ENCODE data around the gene HRH2.
A peak's percentile ranks its signal among the peaks of the same experiment; 100 is the strongest.
"Not testable (repeated sequence)": the region's sequence is repeated elsewhere in the genome, so short reads cannot be mapped to it uniquely, and the experiment has no call there.

HRH2 gene

GRCh38 chr5:175717837-175718236 is 60.0 kb downstream of the HRH2 start:
- H3K9me3 Mint-ChIP-seq = peaks cover 6% of the 10 kb centered on the region
- ATAC-seq (replicated peaks; ENCODE audit: extremely low read depth, poor library complexity, severe bottlenecking) (no peak), DNase-seq (ENCODE audit: low spot score in 2 of 2) (no peak)
- peaks cover 29% of the 10 kb centered on the region for H3K27me3 Mint-ChIP-seq
- no peak overlapping the region for H3K27ac Mint-ChIP-seq (ENCODE audit: low read depth)
- H3K36me3 Mint-ChIP-seq (ENCODE audit: insufficient read depth) = peaks cover 3% of the 10 kb centered on the region
- no peaks in the 10 kb centered on the region for H3K4me1 Mint-ChIP-seq
- no peak overlapping the region for H3K4me3 Mint-ChIP-seq

GRCh38 chr5:175718401-175719108 is 60.7 kb downstream of the HRH2 start:
- H3K9me3 Mint-ChIP-seq = peaks cover 6% of the 10 kb centered on the region
- H3K4me3 Mint-ChIP-seq = no peak overlapping the region
- H3K4me1 Mint-ChIP-seq = no peaks in the 10 kb centered on the region
- no peak overlapping the region for H3K27ac Mint-ChIP-seq (ENCODE audit: low read depth)
- peaks cover 3% of the 10 kb centered on the region for H3K36me3 Mint-ChIP-seq (ENCODE audit: insufficient read depth)
- ATAC-seq (replicated peaks; ENCODE audit: extremely low read depth, poor library complexity, severe bottlenecking) = no peak
- peaks cover 29% of the 10 kb centered on the region for H3K27me3 Mint-ChIP-seq
- peak in 1 of 2 donors; percentile 13 for DNase-seq (ENCODE audit: low spot score in 2 of 2)

- H3K27ac Mint-ChIP-seq (ENCODE audit: low read depth); ATAC-seq (replicated peaks; ENCODE audit: extremely low read depth, poor library complexity, severe bottlenecking); H3K4me3 Mint-ChIP-seq; H3K4me1 Mint-ChIP-seq; H3K36me3 Mint-ChIP-seq (ENCODE audit: insufficient read depth); DNase-seq (ENCODE audit: low spot score in 2 of 2); H3K9me3 Mint-ChIP-seq: not testable (repeated sequence)
- peaks cover 28% of the 10 kb centered on the region for H3K27me3 Mint-ChIP-seq
These were observed 61.2 kb downstream of the HRH2 start for GRCh38 chr5:175719109-175719432.

- Mint-ChIP-seq H3K36me3 (ENCODE audit: insufficient read depth) (no peaks in the 10 kb centered on the region), H3K9me3 (no peaks in the 10 kb centered on the region), H3K4me3 (no peak overlapping the region), H3K27me3 (peaks cover 9% of the 10 kb centered on the region), H3K27ac (ENCODE audit: low read depth) (no peak overlapping the region), H3K4me1 (peaks cover 1% of the 10 kb centered on the region)
- ATAC-seq (replicated peaks; ENCODE audit: extremely low read depth, poor library complexity, severe bottlenecking) = no peak
- DNase-seq (ENCODE audit: low spot score in 2 of 2) = no peak
These were observed 66.7 kb downstream of the HRH2 start for GRCh38 chr5:175724314-175725275.

- Mint-ChIP-seq H3K4me1 (peaks cover 7% of the 10 kb centered on the region), H3K27me3 (peaks cover 37% of the 10 kb centered on the region), H3K4me3 (no peak overlapping the region), H3K9me3 (no peaks in the 10 kb centered on the region), H3K36me3 (ENCODE audit: insufficient read depth) (no peaks in the 10 kb centered on the region), H3K27ac (ENCODE audit: low read depth) (no peak overlapping the region)
- DNase-seq (ENCODE audit: low spot score in 2 of 2) (no peak), ATAC-seq (replicated peaks; ENCODE audit: extremely low read depth, poor library complexity, severe bottlenecking) (no peak)
These were observed 70.4 kb downstream of the HRH2 start for GRCh38 chr5:175728316-175728715.

GRCh38 chr5:175728885-175729828 is 71.3 kb downstream of the HRH2 start:
- DNase-seq (ENCODE audit: low spot score in 2 of 2) (no peak), ATAC-seq (replicated peaks; ENCODE audit: extremely low read depth, poor library complexity, severe bottlenecking) (no peak)
- no peaks in the 10 kb centered on the region for H3K36me3 Mint-ChIP-seq (ENCODE audit: insufficient read depth)
- peaks cover 7% of the 10 kb centered on the region for H3K4me1 Mint-ChIP-seq
- H3K27ac Mint-ChIP-seq (ENCODE audit: low read depth) = no peak overlapping the region
- no peaks in the 10 kb centered on the region for H3K9me3 Mint-ChIP-seq
- H3K4me3 Mint-ChIP-seq = no peak overlapping the region
- H3K27me3 Mint-ChIP-seq = peaks cover 46% of the 10 kb centered on the region

GRCh38 chr5:175729829-175730277 is 72.0 kb downstream of the HRH2 start:
- H3K27ac Mint-ChIP-seq (ENCODE audit: low read depth) = no peak overlapping the region

GRCh38 chr5:175731172-175731571 is 73.3 kb downstream of the HRH2 start:
- H3K27me3 Mint-ChIP-seq = peaks cover 54% of the 10 kb centered on the region
- DNase-seq (ENCODE audit: low spot score in 2 of 2) (no peak), ATAC-seq (replicated peaks; ENCODE audit: extremely low read depth, poor library complexity, severe bottlenecking) (no peak)
- H3K36me3 Mint-ChIP-seq (ENCODE audit: insufficient read depth) = no peaks in the 10 kb centered on the region
- H3K4me3 Mint-ChIP-seq = no peak overlapping the region
- H3K9me3 Mint-ChIP-seq = no peaks in the 10 kb centered on the region
- H3K4me1 Mint-ChIP-seq = peaks cover 7% of the 10 kb centered on the region
- no peak overlapping the region for H3K27ac Mint-ChIP-seq (ENCODE audit: low read depth)

More at GRCh38 chr5:175729829-175730277, 72.0 kb downstream of the HRH2 start:
- Mint-ChIP-seq H3K4me1 (peaks cover 7% of the 10 kb centered on the region), H3K27me3 (peaks cover 51% of the 10 kb centered on the region), H3K4me3 (no peak overlapping the region), H3K36me3 (ENCODE audit: insufficient read depth) (no peaks in the 10 kb centered on the region), H3K9me3 (no peaks in the 10 kb centered on the region)
- DNase-seq (ENCODE audit: low spot score in 2 of 2) (peak; percentile 82 to 93), ATAC-seq (replicated peaks; ENCODE audit: extremely low read depth, poor library complexity, severe bottlenecking) (peak; percentile 67)

GRCh38 chr5:175731756-175732465 is 74.0 kb downstream of the HRH2 start:
- DNase-seq (ENCODE audit: low spot score in 2 of 2) = no peak
- Mint-ChIP-seq H3K4me1 (peaks cover 7% of the 10 kb centered on the region), H3K27me3 (peaks cover 61% of the 10 kb centered on the region), H3K27ac (ENCODE audit: low read depth) (no peak overlapping the region), H3K36me3 (ENCODE audit: insufficient read depth) (no peaks in the 10 kb centered on the region), H3K4me3 (no peak overlapping the region), H3K9me3 (no peaks in the 10 kb centered on the region)
- ATAC-seq (replicated peaks; ENCODE audit: extremely low read depth, poor library complexity, severe bottlenecking) = no peak

- Mint-ChIP-seq H3K36me3 (ENCODE audit: insufficient read depth) (no peaks in the 10 kb centered on the region), H3K4me3 (no peak overlapping the region), H3K4me1 (peaks cover 7% of the 10 kb centered on the region), H3K27me3 (peaks cover 71% of the 10 kb centered on the region), H3K9me3 (no peaks in the 10 kb centered on the region), H3K27ac (ENCODE audit: low read depth) (no peak overlapping the region)
- ATAC-seq (replicated peaks; ENCODE audit: extremely low read depth, poor library complexity, severe bottlenecking) = no peak
- no peak for DNase-seq (ENCODE audit: low spot score in 2 of 2)
These were observed 75.1 kb downstream of the HRH2 start for GRCh38 chr5:175733017-175733416.

- peaks cover 77% of the 10 kb centered on the region for H3K27me3 Mint-ChIP-seq
- peaks cover 7% of the 10 kb centered on the region for H3K4me1 Mint-ChIP-seq
- no peak for ATAC-seq (replicated peaks; ENCODE audit: extremely low read depth, poor library complexity, severe bottlenecking)
- no peak overlapping the region for H3K4me3 Mint-ChIP-seq
- no peak overlapping the region for H3K27ac Mint-ChIP-seq (ENCODE audit: low read depth)
- H3K36me3 Mint-ChIP-seq (ENCODE audit: insufficient read depth) = no peaks in the 10 kb centered on the region
- H3K9me3 Mint-ChIP-seq = no peaks in the 10 kb centered on the region
- DNase-seq (ENCODE audit: low spot score in 2 of 2) = no peak
These were observed 76.1 kb downstream of the HRH2 start for GRCh38 chr5:175734016-175734415.

- Mint-ChIP-seq H3K27me3 (peaks cover 77% of the 10 kb centered on the region), H3K4me3 (no peak overlapping the region), H3K27ac (ENCODE audit: low read depth) (no peak overlapping the region), H3K4me1 (peaks cover 7% of the 10 kb centered on the region), H3K9me3 (no peaks in the 10 kb centered on the region), H3K36me3 (ENCODE audit: insufficient read depth) (no peaks in the 10 kb centered on the region)
- DNase-seq (ENCODE audit: low spot score in 2 of 2) = no peak
- ATAC-seq (replicated peaks; ENCODE audit: extremely low read depth, poor library complexity, severe bottlenecking) = no peak
These were observed 76.6 kb downstream of the HRH2 start for GRCh38 chr5:175734501-175734900.
